ENCODE data around the gene PRKAR1B. TPM values are rescaled to one million over a fixed set of nuclear protein-coding genes. Genes with fewer than 3 reads are reported as not detected.
A peak's percentile ranks its signal among the peaks of the same experiment; 100 is the strongest.

PRKAR1B gene
- total RNA-seq, 2 donors from 2014 or later, result 33.5 to 43.2 TPM

DNA sequence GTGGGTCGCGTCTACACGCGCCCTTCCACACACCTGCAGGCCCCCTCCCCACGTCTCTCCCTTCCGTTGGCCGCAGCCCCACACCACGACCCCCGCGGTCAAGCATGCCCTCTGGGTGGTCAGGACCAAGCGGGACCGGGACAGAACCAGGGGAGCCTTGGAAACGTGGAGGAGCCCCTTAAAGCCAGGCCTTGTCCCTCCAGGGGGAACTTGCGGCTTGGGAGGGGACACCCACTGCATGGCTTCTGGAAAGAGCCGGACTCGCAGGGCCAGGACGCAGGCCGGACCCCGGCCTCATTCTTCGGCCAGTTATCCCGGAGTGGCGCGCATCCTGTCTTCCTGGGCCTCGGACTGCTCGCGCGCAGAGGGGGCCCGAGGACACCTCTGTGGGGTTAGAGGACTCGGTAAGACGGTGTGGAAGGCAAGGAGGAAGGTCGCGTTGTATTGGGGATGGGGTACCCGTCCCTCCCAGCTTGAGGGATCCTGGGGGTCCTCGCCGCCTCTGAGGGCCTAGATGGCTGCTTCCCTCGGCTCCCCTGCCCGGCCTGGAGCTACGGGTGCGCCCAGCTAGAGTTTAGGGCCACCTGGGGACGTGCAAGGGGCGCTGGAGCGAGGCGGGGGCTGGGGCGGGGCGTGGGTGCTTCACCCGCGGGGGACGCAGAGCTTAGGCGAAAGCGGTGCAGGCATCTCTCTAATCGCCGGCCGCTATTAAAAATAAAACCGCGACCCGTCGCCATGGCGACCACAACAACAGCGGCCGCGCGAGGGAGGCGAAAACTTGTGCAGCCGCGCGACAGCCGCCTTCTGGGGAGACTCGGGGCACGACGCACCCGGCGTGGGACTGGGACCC is 205.6 kb downstream of the PRKAR1B start:
- Histone ChIP-seq H3K27me3 (ENCODE audit: control insufficient read depth, insufficient read depth, low read length, poor library complexity, severe bottlenecking) (peaks cover 85% of the 10 kb centered on the region), H3K4me3 (ENCODE audit: low read length) (no peak overlapping the region), H3K27ac (ENCODE audit: low read depth, low read length) (no peak overlapping the region), H3K4me1 (ENCODE audit: control insufficient read depth, insufficient read depth, low read length) (peaks cover 6% of the 10 kb centered on the region), H3K9ac (ENCODE audit: extremely low read depth, low read length, poor library complexity, severe bottlenecking) (no peak overlapping the region), H3K36me3 (ENCODE audit: control insufficient read depth, insufficient read depth, low read length) (no peaks in the 10 kb centered on the region), H3K9me3 (ENCODE audit: control insufficient read depth, low read length) (no peaks in the 10 kb centered on the region)
- peaks cover 4% of the 10 kb centered on the region for H3K4me1 Mint-ChIP-seq
- no peaks in the 10 kb centered on the region for H3K9me3 Mint-ChIP-seq
- H3K27ac Mint-ChIP-seq, result no peak overlapping the region
- TF ChIP-seq CTCF (conservative IDR thresholded peaks at IDR 0.05), result no peak
- 2% methylated on average over 55 to 72 of the region's 72 CpGs for WGBS, 2 experiments (ENCODE audit: insufficient coverage in 1 of 2, insufficient read length in 1 of 2)
- H3K36me3 Mint-ChIP-seq (ENCODE audit: low read depth), result no peaks in the 10 kb centered on the region
- H3K4me3 Mint-ChIP-seq, result peak overlapping the region; percentile 38
- peaks cover 58% of the 10 kb centered on the region for H3K27me3 Mint-ChIP-seq (ENCODE audit: insufficient read depth)
- DNase-seq, result peak; percentile 80

GRCh38 chr7:520503-521161 is 206.4 kb downstream of the PRKAR1B start:
- no peak overlapping the region for H3K9ac ChIP-seq (ENCODE audit: extremely low read depth, low read length, poor library complexity, severe bottlenecking)
- H3K27me3 ChIP-seq (ENCODE audit: control insufficient read depth, insufficient read depth, low read length, poor library complexity, severe bottlenecking), result peaks cover 90% of the 10 kb centered on the region
- H3K36me3 ChIP-seq (ENCODE audit: control insufficient read depth, insufficient read depth, low read length), result no peaks in the 10 kb centered on the region
- H3K9me3 ChIP-seq (ENCODE audit: control insufficient read depth, low read length), result no peaks in the 10 kb centered on the region
- H3K27ac Mint-ChIP-seq, result no peak overlapping the region
- 1 to 2% methylated on average over 39 to 63 of the region's 63 CpGs for WGBS, 2 experiments (ENCODE audit: insufficient coverage in 1 of 2, insufficient read length in 1 of 2)
- H3K4me1 Mint-ChIP-seq, result peaks cover 9% of the 10 kb centered on the region
- H3K4me3 ChIP-seq (ENCODE audit: low read length), result no peak overlapping the region
- no peaks in the 10 kb centered on the region for H3K36me3 Mint-ChIP-seq (ENCODE audit: low read depth)
- H3K27me3 Mint-ChIP-seq (ENCODE audit: insufficient read depth), result peaks cover 55% of the 10 kb centered on the region
- peak overlapping the region; percentile 38 for H3K4me3 Mint-ChIP-seq
- no peak for TF ChIP-seq CTCF (conservative IDR thresholded peaks at IDR 0.05)
- peaks cover 6% of the 10 kb centered on the region for H3K4me1 ChIP-seq (ENCODE audit: control insufficient read depth, insufficient read depth, low read length)
- no peak overlapping the region for H3K27ac ChIP-seq (ENCODE audit: low read depth, low read length)
- H3K9me3 Mint-ChIP-seq, result no peaks in the 10 kb centered on the region
- DNase-seq, result peak; percentile 81

- peak within 1 kb of the TSS; percentile 80 for H3K4me3 Mint-ChIP-seq
- peaks cover 15% of the 10 kb centered on the region for H3K4me1 Mint-ChIP-seq
- Histone ChIP-seq H3K36me3 (ENCODE audit: control insufficient read depth, insufficient read depth, low read length) (no peaks in the 10 kb centered on the region), H3K9me3 (ENCODE audit: control insufficient read depth, low read length) (no peaks in the 10 kb centered on the region), H3K27me3 (ENCODE audit: control insufficient read depth, insufficient read depth, low read length, poor library complexity, severe bottlenecking) (peaks cover 91% of the 10 kb centered on the region), H3K4me3 (ENCODE audit: low read length) (peak within 1 kb of the TSS; percentile 69), H3K9ac (ENCODE audit: extremely low read depth, low read length, poor library complexity, severe bottlenecking) (no peak within 1 kb of the TSS), H3K27ac (ENCODE audit: low read depth, low read length) (no peak within 1 kb of the TSS), H3K4me1 (ENCODE audit: control insufficient read depth, insufficient read depth, low read length) (peaks cover 6% of the 10 kb centered on the region)
- no peaks in the 10 kb centered on the region for H3K36me3 Mint-ChIP-seq (ENCODE audit: low read depth)
- H3K9me3 Mint-ChIP-seq, result no peaks in the 10 kb centered on the region
- H3K27ac Mint-ChIP-seq, result peak within 1 kb of the TSS; percentile 64
- WGBS, 2 experiments (ENCODE audit: insufficient coverage in 1 of 2, insufficient read length in 1 of 2), result 0% methylated on average over 17 to 113 of the region's 132 CpGs
- peak; percentile 90 for DNase-seq
- TF ChIP-seq CTCF (conservative IDR thresholded peaks at IDR 0.05), result peak; percentile 58
- H3K27me3 Mint-ChIP-seq (ENCODE audit: insufficient read depth), result peaks cover 47% of the 10 kb centered on the region
Measured at GRCh38 chr7:519484-520390, 207.3 kb downstream of the PRKAR1B start, which contains the start of gene PDGFA. PDGFA (minus strand) TSS chr7:519846; CDS start chr7:519001, 845 bp downstream.

Measured in endodermal cell (in vitro differentiated cells).